ENCODE results near the gene RAB17.

RAB17 gene

DNA sequence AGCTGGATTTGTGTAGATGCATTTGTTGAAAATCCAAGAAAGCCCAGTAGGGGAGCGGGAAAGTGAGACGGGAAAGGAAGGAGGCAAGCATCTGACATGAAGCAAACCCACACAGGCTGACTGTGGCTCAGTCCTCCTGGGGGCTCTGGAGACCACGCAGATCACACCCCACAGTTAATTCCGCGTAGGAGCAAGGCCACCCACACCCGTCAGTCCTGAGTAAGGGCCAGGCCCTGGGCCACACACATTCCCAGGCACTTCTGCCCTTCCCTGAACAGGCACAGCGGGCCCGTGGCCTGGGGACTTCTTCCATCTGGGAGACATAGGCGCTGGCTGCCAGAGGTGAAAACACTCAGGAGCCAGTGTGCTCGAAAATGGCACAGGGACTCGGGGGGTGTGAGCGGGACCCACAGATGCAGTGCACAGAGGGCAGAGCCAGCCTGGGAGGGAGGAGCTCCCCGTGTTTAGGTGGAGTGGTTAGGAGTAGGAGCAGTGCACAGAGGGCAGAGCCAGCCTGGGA lies 43.6 kb downstream of the RAB17 start:
- no peak for TF ChIP-seq SIN3A (IDR thresholded peaks at IDR 0.05; ENCODE audit: borderline replicate concordance, insufficient read depth, low read length)
- TF ChIP-seq POLR2AphosphoS5 (IDR thresholded peaks at IDR 0.05; ENCODE audit: low read depth, low read length): no peak
- no peak for TF ChIP-seq TAF1 (IDR thresholded peaks at IDR 0.05; ENCODE audit: borderline replicate concordance, insufficient read depth, low read length)
- no peak for TF ChIP-seq FOXP2 (optimal IDR thresholded peaks at IDR 0.05; ENCODE audit: borderline replicate concordance, extremely low read depth, extremely low read length, insufficient read depth)
- TF ChIP-seq, protein P1, sequence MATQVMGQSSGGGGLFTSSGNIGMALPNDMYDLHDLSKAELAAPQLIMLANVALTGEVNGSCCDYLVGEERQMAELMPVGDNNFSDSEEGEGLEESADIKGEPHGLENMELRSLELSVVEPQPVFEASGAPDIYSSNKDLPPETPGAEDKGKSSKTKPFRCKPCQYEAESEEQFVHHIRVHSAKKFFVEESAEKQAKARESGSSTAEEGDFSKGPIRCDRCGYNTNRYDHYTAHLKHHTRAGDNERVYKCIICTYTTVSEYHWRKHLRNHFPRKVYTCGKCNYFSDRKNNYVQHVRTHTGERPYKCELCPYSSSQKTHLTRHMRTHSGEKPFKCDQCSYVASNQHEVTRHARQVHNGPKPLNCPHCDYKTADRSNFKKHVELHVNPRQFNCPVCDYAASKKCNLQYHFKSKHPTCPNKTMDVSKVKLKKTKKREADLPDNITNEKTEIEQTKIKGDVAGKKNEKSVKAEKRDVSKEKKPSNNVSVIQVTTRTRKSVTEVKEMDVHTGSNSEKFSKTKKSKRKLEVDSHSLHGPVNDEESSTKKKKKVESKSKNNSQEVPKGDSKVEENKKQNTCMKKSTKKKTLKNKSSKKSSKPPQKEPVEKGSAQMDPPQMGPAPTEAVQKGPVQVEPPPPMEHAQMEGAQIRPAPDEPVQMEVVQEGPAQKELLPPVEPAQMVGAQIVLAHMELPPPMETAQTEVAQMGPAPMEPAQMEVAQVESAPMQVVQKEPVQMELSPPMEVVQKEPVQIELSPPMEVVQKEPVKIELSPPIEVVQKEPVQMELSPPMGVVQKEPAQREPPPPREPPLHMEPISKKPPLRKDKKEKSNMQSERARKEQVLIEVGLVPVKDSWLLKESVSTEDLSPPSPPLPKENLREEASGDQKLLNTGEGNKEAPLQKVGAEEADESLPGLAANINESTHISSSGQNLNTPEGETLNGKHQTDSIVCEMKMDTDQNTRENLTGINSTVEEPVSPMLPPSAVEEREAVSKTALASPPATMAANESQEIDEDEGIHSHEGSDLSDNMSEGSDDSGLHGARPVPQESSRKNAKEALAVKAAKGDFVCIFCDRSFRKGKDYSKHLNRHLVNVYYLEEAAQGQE (IDR thresholded peaks at IDR 0.05; ENCODE audit: insufficient read depth in 1 of 2, low read depth in 2 of 2, low read length in 2 of 2): no peak

DNA sequence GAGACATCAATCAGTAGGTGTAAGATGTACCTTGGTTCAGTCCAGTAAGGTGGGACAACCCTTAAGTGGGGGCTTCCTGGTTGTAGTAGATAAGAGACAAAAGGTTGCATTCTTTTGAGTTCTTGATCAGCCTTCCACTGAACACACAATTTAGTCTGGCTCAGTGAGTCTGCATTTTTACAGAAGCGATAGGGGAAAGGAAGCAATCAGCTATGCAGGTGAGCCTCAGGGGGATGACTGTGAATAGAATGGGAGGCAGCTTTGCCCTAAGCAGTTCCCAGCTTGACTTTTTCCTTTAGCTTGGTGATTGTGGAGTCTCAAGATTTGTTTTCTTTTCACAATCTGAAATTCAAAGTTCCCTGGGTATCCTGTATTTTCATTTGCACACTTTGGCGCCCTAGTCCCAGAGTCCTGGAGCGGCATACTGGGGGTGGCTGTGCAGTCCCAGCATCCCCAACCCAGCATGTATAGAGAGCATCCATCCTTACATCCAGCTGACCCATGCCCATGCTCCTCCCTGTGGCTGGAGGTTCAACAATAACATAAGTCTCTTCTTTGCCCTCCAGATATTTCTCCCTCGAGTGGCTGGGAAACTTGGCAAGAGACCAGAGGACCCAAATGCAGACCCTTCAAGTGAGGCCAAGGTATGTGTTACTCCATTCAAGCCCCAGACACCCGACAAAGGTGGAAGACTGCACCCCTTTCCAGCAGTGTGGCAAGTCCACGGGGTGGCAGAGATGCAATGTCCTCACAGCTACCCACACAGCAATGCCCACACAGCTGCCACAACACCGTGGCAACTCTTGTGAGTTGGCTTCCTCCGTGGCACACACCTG lies 44.3 kb downstream of the RAB17 start:
- TF ChIP-seq TAF1 (IDR thresholded peaks at IDR 0.05; ENCODE audit: borderline replicate concordance, insufficient read depth, low read length) (no peak), FOXP2 (optimal IDR thresholded peaks at IDR 0.05; ENCODE audit: borderline replicate concordance, extremely low read depth, extremely low read length, insufficient read depth) (no peak), POLR2AphosphoS5 (IDR thresholded peaks at IDR 0.05; ENCODE audit: low read depth, low read length) (no peak), SIN3A (IDR thresholded peaks at IDR 0.05; ENCODE audit: borderline replicate concordance, insufficient read depth, low read length) (no peak)
- TF ChIP-seq, protein P1 (IDR thresholded peaks at IDR 0.05; ENCODE audit: insufficient read depth in 1 of 2, low read depth in 2 of 2, low read length in 2 of 2): no peak

DNA sequence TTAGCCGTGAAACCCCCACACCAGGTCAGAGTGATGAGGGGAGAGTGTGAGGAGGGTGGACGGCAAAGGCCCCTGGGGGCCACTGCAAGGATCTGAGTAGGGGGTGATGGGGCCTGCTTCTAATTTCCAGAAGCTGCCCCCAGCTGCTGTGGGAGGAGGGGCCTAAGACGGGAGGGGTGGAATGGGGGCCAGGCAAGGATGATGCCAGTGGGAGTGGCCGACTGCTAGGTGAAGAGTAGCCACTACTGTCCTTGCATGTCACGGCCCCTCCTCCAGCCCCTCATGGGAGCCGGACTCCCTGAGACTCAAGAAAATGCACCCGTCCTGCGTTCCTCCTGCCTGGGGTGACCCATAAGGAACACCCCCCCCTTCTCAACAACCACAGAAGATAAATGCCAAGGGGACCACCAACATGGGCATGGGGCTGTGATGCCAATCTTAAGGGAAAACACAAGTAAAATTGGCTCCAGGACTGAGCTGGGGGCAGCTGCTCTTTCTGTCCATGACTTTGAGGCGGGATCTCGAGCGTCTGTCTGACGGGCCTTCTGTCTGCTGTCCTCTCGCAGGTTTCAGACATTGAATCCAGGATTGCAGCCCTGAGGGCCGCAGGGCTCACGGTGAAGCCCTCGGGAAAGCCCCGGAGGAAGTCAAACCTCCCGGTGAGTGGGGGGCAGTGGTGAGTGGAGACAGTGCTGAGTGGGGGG lies 48.4 kb downstream of the RAB17 start:
- TF ChIP-seq FOXP2 (optimal IDR thresholded peaks at IDR 0.05; ENCODE audit: borderline replicate concordance, extremely low read depth, extremely low read length, insufficient read depth): no peak
- TF ChIP-seq, protein P1 (IDR thresholded peaks at IDR 0.05; ENCODE audit: insufficient read depth in 1 of 2, low read depth in 2 of 2, low read length in 2 of 2): no peak
- no peak for TF ChIP-seq SIN3A (IDR thresholded peaks at IDR 0.05; ENCODE audit: borderline replicate concordance, insufficient read depth, low read length)
- no peak for TF ChIP-seq TAF1 (IDR thresholded peaks at IDR 0.05; ENCODE audit: borderline replicate concordance, insufficient read depth, low read length)
- TF ChIP-seq POLR2AphosphoS5 (IDR thresholded peaks at IDR 0.05; ENCODE audit: low read depth, low read length): no peak

DNA sequence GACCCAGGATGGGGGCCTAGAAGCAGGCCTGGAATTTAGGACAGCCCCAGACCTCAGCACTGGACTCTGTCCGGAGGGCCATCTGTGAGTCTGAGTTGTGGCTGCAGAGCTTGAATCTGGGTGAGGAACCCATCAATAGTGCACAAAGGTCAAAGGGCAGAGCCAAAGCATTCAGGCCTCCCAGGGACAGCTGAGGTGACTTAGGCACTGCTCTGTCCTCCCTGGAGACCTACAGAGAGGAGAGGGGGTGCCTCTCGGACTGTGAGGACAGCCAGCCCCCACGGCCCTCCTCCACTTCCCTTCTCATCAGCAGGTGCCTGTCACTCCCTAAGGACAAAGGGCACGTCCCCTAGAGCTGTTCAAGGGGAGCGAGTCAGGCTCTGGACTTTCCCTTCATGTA lies 49.3 kb downstream of the RAB17 start:
- no peak for TF ChIP-seq POLR2AphosphoS5 (IDR thresholded peaks at IDR 0.05; ENCODE audit: low read depth, low read length)
- TF ChIP-seq FOXP2 (optimal IDR thresholded peaks at IDR 0.05; ENCODE audit: borderline replicate concordance, extremely low read depth, extremely low read length, insufficient read depth): no peak
- no peak for TF ChIP-seq TAF1 (IDR thresholded peaks at IDR 0.05; ENCODE audit: borderline replicate concordance, insufficient read depth, low read length)
- no peak for TF ChIP-seq SIN3A (IDR thresholded peaks at IDR 0.05; ENCODE audit: borderline replicate concordance, insufficient read depth, low read length)

DNA sequence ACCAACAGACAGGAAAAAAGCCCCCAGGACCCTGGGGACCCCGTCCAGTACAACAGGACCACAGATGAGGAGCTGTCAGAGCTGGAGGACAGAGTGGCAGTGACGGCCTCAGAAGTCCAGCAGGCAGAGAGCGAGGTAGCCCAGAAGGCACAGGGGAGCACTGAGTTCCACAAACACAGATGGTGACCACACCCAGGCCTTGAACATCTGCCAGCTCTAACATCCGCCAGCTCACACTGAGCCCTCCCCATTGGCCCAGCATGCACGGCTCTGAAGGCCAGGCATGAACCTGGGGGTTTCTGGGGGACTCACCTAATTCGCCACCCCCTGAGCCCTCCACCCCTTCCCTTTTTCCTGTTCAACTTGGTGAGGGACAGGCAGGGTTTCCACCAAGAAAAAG lies 49.7 kb downstream of the RAB17 start:
- TF ChIP-seq POLR2AphosphoS5 (IDR thresholded peaks at IDR 0.05; ENCODE audit: low read depth, low read length) (no peak), SIN3A (IDR thresholded peaks at IDR 0.05; ENCODE audit: borderline replicate concordance, insufficient read depth, low read length) (no peak)
